Testis (tissue), 3 donors: Measurements from ENCODE around the gene ALG3. TPM values are rescaled to one million over a fixed set of nuclear protein-coding genes. Genes with fewer than 3 reads are reported as not detected.

Experiments
- DNase-seq: peaks from one replicate; pipeline ENCODE4 v3.0.0-alpha.2; 2019
- H3K27ac ChIP-seq, 2 donors: fragments of 200-600 bp; sonication (generic); one replicate each; pipeline ENCODE4 v1.5.1; 2019
- H3K27me3 ChIP-seq: fragments of 200-600 bp; sonication (generic); one replicate; pipeline ENCODE4 v1.5.1; 2019
- H3K36me3 ChIP-seq: fragments of 200-600 bp; sonication (generic); one replicate; pipeline ENCODE4 v1.5.1; 2017; ENCODE audit warnings: low read depth; ENCODE audit errors: missing control alignments
- H3K4me1 ChIP-seq: fragments of 200-600 bp; sonication (generic); one replicate; pipeline ENCODE4 v1.5.1; 2019
- H3K4me3 ChIP-seq, 2 donors: fragments of 200-600 bp; sonication (generic); one replicate each; pipeline ENCODE4 v1.5.1; 2017 to 2019
- H3K9me3 ChIP-seq: fragments of 200-600 bp; sonication (generic); one replicate; pipeline ENCODE4 v1.5.1; 2017
- CTCF ChIP-seq, 3 experiments: fragments of 450-650 bp in 2 of 3; fragments of 200-600 bp in 1 of 3; sonication (generic) in 1 of 3; IDR thresholded peaks; one replicate each; pipeline ENCODE4 v1.5.1; 2016 to 2019; ENCODE audit warnings: antibody characterized with exemption in 3 of 3, mild to moderate bottlenecking in 2 of 3, moderate library complexity in 1 of 3
- POLR2A ChIP-seq: fragments of 450-650 bp; IDR thresholded peaks from one replicate; pipeline ENCODE4 v1.6.1; 2017; ENCODE audit warnings: antibody characterized with exemption, mild to moderate bottlenecking, moderate library complexity
- WGBS, 2 donors: methylation state at CpG; one replicate each; pipeline ENCODE4 v1.1.5; 2018; 5-methylcytosine and 5-hydroxymethylcytosine counted together
- intact Hi-C: fragments of 100-400 bp; cut with DNase I; formaldehyde crosslinking; loops from one replicate; pipeline ENCODE4 v1.15.1; 2023; ENCODE audit warnings: low total_unique reads
- polyA plus RNA-seq: library from polyadenylated mRNA; stranded (reverse); fragments of 350-450 nt; fragmentation: Illumina TruSeq; extraction: RNeasy Lipid Tissue Mini Kit (QIAGEN cat#74804); gene quantifications from one replicate; pipeline ENCODE4 v1.2.3, GENCODE V29; 2014; ENCODE audit warnings: low read depth, low replicate concordance; ENCODE audit not compliant: insufficient read depth
- total RNA-seq, 2 donors: library from RNA; depleted of rRNA; stranded (reverse); fragments of >200 nt; gene quantifications; one replicate each; pipeline ENCODE4 v1.2.3, GENCODE V29; 2016

The ALG3 gene
- total and polyA plus RNA-seq, 3 donors from 2014 or later: 58.7 to 91.7 (median 79.4) TPM

- intact Hi-C loops: no loop called here
- H3K27me3 ChIP-seq: no peaks in the 10 kb centered on the region
- no peak for DNase-seq
- WGBS, 2 donors: 77 to 83% methylated on average over 3 of the region's 3 CpGs
- H3K36me3 ChIP-seq: no peaks in the 10 kb centered on the region
- no peaks in the 10 kb centered on the region for H3K9me3 ChIP-seq
- no peak overlapping the region for H3K27ac ChIP-seq
- no peak for TF ChIP-seq POLR2A
- TF ChIP-seq CTCF (IDR thresholded peaks at IDR 0.05): no peak
- H3K4me3 ChIP-seq: no peak overlapping the region
- H3K4me1 ChIP-seq: no peaks in the 10 kb centered on the region
These were observed 24.8 kb downstream of the ALG3 start for GRCh38 chr3:184223946-184224345.

- no peak overlapping the region for H3K27ac ChIP-seq
These were observed 26.2 kb downstream of the ALG3 start for GRCh38 chr3:184222521-184222920.

GRCh38 chr3:184218814-184219213 lies 29.9 kb downstream of the ALG3 start:
- DNase-seq: no peak
- Histone ChIP-seq H3K36me3 (no peaks in the 10 kb centered on the region), H3K27ac (no peak overlapping the region), H3K4me3 (no peak overlapping the region), H3K4me1 (no peaks in the 10 kb centered on the region), H3K27me3 (no peaks in the 10 kb centered on the region), H3K9me3 (no peaks in the 10 kb centered on the region)
- 60 to 85% methylated on average over 4 of the region's 4 CpGs for WGBS, 2 donors
- TF ChIP-seq CTCF (IDR thresholded peaks at IDR 0.05): no peak
- no peak for TF ChIP-seq POLR2A
- intact Hi-C loops: no loop called here

More at GRCh38 chr3:184222521-184222920, 26.2 kb downstream of the ALG3 start:
- intact Hi-C loops: no loop called here
- no peak for DNase-seq
- no peaks in the 10 kb centered on the region for H3K9me3 ChIP-seq
- no peak overlapping the region for H3K4me3 ChIP-seq
- H3K36me3 ChIP-seq: no peaks in the 10 kb centered on the region
- WGBS, 2 donors: 78 to 84% methylated on average over 3 of the region's 3 CpGs
- no peaks in the 10 kb centered on the region for H3K27me3 ChIP-seq
- H3K4me1 ChIP-seq: no peaks in the 10 kb centered on the region
- TF ChIP-seq POLR2A (no peak), CTCF (IDR thresholded peaks at IDR 0.05) (no peak)

GRCh38 chr3:184211718-184212117 lies 37.0 kb downstream of the ALG3 start:
- H3K36me3 ChIP-seq: no peaks in the 10 kb centered on the region
- DNase-seq: no peak
- intact Hi-C loops: no loop called here
- H3K27me3 ChIP-seq: no peaks in the 10 kb centered on the region
- peak overlapping the region in 1 of 2 donors; percentile 33 for H3K27ac ChIP-seq
- WGBS, 2 donors: 38 to 39% methylated on average over 5 of the region's 5 CpGs
- no peak overlapping the region for H3K4me3 ChIP-seq
- no peaks in the 10 kb centered on the region for H3K9me3 ChIP-seq
- TF ChIP-seq CTCF (IDR thresholded peaks at IDR 0.05) (no peak), POLR2A (no peak)
- peaks cover 22% of the 10 kb centered on the region for H3K4me1 ChIP-seq

- no peak for DNase-seq
- H3K4me1 ChIP-seq: peaks cover 22% of the 10 kb centered on the region
- intact Hi-C loops: no loop called here
- no peak overlapping the region for H3K4me3 ChIP-seq
- TF ChIP-seq CTCF (IDR thresholded peaks at IDR 0.05) (no peak), POLR2A (no peak)
- H3K27me3 ChIP-seq: no peaks in the 10 kb centered on the region
- no peaks in the 10 kb centered on the region for H3K36me3 ChIP-seq
- peak overlapping the region in 1 of 2 donors; percentile 33 for H3K27ac ChIP-seq
- WGBS, 2 donors: 33 to 40% methylated on average over 5 of the region's 5 CpGs
- no peaks in the 10 kb centered on the region for H3K9me3 ChIP-seq
These were observed 37.5 kb downstream of the ALG3 start for GRCh38 chr3:184211297-184211696.
